SU-DHL-6 (cell line): ENCODE measurements around the gene LAMA3.

ENCODE experiments used
- H2AFZ ChIP-seq: fragments of 200-600 bp; sonication (generic); 2 replicates; pipeline ENCODE4 v1.6.1; 2014; ENCODE audit warnings: low read depth, mild to moderate bottlenecking, moderate library complexity, mixed read lengths, antibody characterized with exemption, low read length; ENCODE audit not compliant: severe bottlenecking
- H3F3A ChIP-seq: fragments of 200-600 bp; shearing (Covaris generic); 2 replicates; pipeline ENCODE4 v1.6.0; 2016; ENCODE audit warnings: antibody characterized with exemption, mild to moderate bottlenecking; ENCODE audit not compliant: insufficient read depth
- H3K27ac ChIP-seq: fragments of 200-600 bp; sonication (generic); 2 replicates; pipeline ENCODE4 v1.5.1; 2016; ENCODE audit warnings: low read depth, mild to moderate bottlenecking, low read length, moderate library complexity, mixed read lengths
- H3K27me3 ChIP-seq: fragments of 200-600 bp; sonication (generic), shearing (Covaris generic); 2 replicates; pipeline ENCODE4 v1.6.0; 2014; ENCODE audit warnings: mild to moderate bottlenecking, low read length
- H3K36me3 ChIP-seq: fragments of 200-600 bp; sonication (generic); 2 replicates; pipeline ENCODE4 v1.6.1; 2014; ENCODE audit warnings: mild to moderate bottlenecking, low read length, mixed read lengths
- H3K4me2 ChIP-seq: fragments of 300-600, 200-600 bp; shearing (Covaris generic), sonication (generic); 2 replicates; pipeline ENCODE4 v1.6.0; 2014; ENCODE audit warnings: low read length, low read depth, mild to moderate bottlenecking; ENCODE audit not compliant: poor library complexity, severe bottlenecking
- H3K4me3 ChIP-seq: fragments of 200-600 bp; sonication (generic); 2 replicates; pipeline ENCODE4 v1.5.1; 2014; ENCODE audit warnings: antibody characterized with exemption, low read length, mild to moderate bottlenecking, mixed read lengths; ENCODE audit not compliant: insufficient read depth, poor library complexity, severe bottlenecking
- H3K79me2 ChIP-seq: fragments of 200-600 bp; sonication (generic); 2 replicates; pipeline ENCODE4 v1.6.1; 2014; ENCODE audit warnings: mild to moderate bottlenecking, low read length, moderate library complexity; ENCODE audit not compliant: insufficient read depth
- H3K9ac ChIP-seq: fragments of 200-600 bp; sonication (generic); 2 replicates; pipeline ENCODE4 v1.7.0; 2014; ENCODE audit warnings: mild to moderate bottlenecking, low read length
- H3K9me2 ChIP-seq: fragments of 200-600 bp; sonication (generic); replicated peaks from 2 replicates; pipeline ENCODE4 v1.6.1; 2014; ENCODE audit warnings: low read length; ENCODE audit not compliant: insufficient read depth
- H3K9me3 ChIP-seq: fragments of 200-600 bp; sonication (generic); 2 replicates; pipeline ENCODE4 v1.6.1; 2014; ENCODE audit warnings: low read length, mixed read lengths; ENCODE audit not compliant: insufficient read depth
- H4K20me1 ChIP-seq: fragments of 200-600 bp; sonication (generic); 2 replicates; pipeline ENCODE4 v1.6.1; 2014; ENCODE audit warnings: low read depth, mild to moderate bottlenecking, antibody characterized with exemption, low read length, moderate library complexity, mixed read lengths
- EZH2phosphoT487 ChIP-seq: fragments of 200-600 bp; sonication (generic), shearing (Covaris generic); conservative IDR thresholded peaks from 2 replicates; pipeline ENCODE4 v1.6.1; 2018; ENCODE audit warnings: mild to moderate bottlenecking, antibody characterized with exemption, low read length, moderate library complexity, mixed read lengths
- TF ChIP-seq, protein P1 (sequence below): fragments of 200-600 bp; sonication (generic); IDR thresholded peaks from one replicate; pipeline ENCODE4 v1.5.1; 2017; ENCODE audit warnings: antibody characterized with exemption, mild to moderate bottlenecking, low read length, moderate library complexity; ENCODE audit not compliant: insufficient read depth, poor library complexity, severe bottlenecking

Gene LAMA3

DNA sequence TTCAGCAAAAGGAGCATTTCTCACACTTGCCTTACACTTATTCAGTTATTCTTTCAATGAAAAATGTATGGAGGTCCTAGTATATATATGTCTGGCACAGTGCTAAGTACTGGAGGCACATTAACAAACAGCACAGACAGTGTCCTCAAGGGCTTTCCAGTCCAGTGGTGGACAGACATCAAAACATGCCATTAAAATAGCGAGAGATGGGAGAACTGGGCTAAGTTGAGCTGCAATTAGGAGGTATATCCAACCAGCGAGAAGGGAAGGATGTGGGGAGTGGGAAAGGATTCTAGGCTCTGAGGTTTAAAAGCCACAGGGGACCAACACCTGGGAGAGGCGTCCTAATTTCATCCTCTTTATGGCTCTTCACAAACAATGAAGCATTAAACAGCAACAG is 197.8 kb downstream of the LAMA3 start:
- Histone ChIP-seq H3K4me3 (no peak overlapping the region), H3K4me2 (no peak overlapping the region), H3K79me2 (no peaks in the 10 kb centered on the region), H3F3A (no peaks in the 10 kb centered on the region), H3K27me3 (no peaks in the 10 kb centered on the region), H3K9me2 (no peaks in the 10 kb centered on the region), H3K36me3 (no peaks in the 10 kb centered on the region), H3K9me3 (no peaks in the 10 kb centered on the region), H3K27ac (no peak overlapping the region), H2AFZ (no peak overlapping the region), H3K9ac (no peak overlapping the region), H4K20me1 (no peaks in the 10 kb centered on the region)
- TF ChIP-seq EZH2phosphoT487, result no peak
- TF ChIP-seq, protein P1, sequence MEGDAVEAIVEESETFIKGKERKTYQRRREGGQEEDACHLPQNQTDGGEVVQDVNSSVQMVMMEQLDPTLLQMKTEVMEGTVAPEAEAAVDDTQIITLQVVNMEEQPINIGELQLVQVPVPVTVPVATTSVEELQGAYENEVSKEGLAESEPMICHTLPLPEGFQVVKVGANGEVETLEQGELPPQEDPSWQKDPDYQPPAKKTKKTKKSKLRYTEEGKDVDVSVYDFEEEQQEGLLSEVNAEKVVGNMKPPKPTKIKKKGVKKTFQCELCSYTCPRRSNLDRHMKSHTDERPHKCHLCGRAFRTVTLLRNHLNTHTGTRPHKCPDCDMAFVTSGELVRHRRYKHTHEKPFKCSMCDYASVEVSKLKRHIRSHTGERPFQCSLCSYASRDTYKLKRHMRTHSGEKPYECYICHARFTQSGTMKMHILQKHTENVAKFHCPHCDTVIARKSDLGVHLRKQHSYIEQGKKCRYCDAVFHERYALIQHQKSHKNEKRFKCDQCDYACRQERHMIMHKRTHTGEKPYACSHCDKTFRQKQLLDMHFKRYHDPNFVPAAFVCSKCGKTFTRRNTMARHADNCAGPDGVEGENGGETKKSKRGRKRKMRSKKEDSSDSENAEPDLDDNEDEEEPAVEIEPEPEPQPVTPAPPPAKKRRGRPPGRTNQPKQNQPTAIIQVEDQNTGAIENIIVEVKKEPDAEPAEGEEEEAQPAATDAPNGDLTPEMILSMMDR, result no peak

DNA sequence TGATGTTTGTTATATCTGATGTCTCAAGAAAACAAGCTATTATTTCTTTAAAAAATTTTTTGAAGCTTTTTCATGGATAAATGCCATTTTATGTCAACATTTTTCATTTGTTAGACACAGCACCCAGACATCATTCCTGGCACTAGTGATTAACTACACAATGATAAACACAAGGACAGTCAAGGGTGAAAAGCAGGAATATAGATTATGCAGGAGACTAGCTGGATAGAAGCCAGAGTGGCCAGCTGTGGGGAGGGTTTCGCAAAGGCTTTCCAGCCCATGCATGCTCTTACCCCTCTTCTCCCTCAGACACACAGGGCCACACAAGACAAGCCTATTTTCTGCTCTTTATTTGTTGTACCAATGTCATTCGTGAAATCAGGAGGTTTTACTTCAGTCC is 198.2 kb downstream of the LAMA3 start:
- Histone ChIP-seq H3F3A (no peaks in the 10 kb centered on the region), H3K4me2 (no peak overlapping the region), H3K9me2 (no peaks in the 10 kb centered on the region), H3K9me3 (no peaks in the 10 kb centered on the region), H3K27ac (no peak overlapping the region), H2AFZ (no peak overlapping the region), H3K27me3 (no peaks in the 10 kb centered on the region), H4K20me1 (no peaks in the 10 kb centered on the region), H3K4me3 (no peak overlapping the region), H3K79me2 (no peaks in the 10 kb centered on the region), H3K36me3 (no peaks in the 10 kb centered on the region), H3K9ac (no peak overlapping the region)
- TF ChIP-seq EZH2phosphoT487, result no peak
- TF ChIP-seq, protein P1, result no peak

DNA sequence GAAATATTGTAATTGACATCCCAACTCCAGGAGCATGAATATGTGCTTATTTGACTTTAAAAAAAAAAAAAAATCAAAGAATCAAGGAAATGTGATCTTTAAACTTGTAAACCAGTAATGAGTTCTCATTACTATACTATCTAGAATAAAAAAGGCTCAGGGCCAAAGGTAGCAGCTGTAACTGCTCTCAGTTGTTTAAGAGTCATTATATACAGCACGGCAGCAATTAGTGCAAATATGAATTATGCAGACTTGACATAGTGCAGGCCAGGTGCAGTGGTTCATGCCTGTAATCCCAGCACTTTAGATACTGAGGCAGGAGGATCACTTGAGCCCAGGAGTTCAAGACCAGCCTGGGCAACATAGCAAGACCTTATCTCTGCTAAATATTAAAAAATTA is 199.6 kb downstream of the LAMA3 start:
- no peaks in the 10 kb centered on the region for H4K20me1 ChIP-seq
- H3K4me2 ChIP-seq, result no peak overlapping the region
- no peak overlapping the region for H3K4me3 ChIP-seq
- H3F3A ChIP-seq, result no peaks in the 10 kb centered on the region
- no peaks in the 10 kb centered on the region for H3K36me3 ChIP-seq
- H3K79me2 ChIP-seq, result no peaks in the 10 kb centered on the region
- no peaks in the 10 kb centered on the region for H3K9me2 ChIP-seq
- TF ChIP-seq EZH2phosphoT487, result no peak
- TF ChIP-seq, protein P1, result no peak
- no peak overlapping the region for H3K27ac ChIP-seq
- no peaks in the 10 kb centered on the region for H3K9me3 ChIP-seq
- no peak overlapping the region for H2AFZ ChIP-seq
- H3K27me3 ChIP-seq, result no peaks in the 10 kb centered on the region
- no peak overlapping the region for H3K9ac ChIP-seq

DNA sequence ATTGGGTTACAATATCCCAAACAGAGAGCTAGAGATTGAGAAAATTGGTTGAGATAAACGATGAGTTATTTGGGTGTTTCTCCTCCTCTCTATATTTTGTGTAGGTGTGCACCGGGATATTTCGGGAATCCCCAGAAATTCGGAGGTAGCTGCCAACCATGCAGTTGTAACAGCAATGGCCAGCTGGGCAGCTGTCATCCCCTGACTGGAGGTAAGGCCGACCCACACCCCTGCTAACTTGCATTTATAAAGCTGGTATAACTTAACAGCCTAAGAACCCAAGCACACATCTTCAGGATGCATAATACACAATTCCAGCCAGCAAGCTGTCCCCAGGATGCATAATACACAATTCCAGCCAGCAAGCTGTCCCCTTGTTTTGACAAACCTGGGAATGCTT is 200.7 kb downstream of the LAMA3 start:
- Histone ChIP-seq H3K9ac (no peak overlapping the region), H2AFZ (no peak overlapping the region), H3F3A (no peaks in the 10 kb centered on the region), H3K27ac (no peak overlapping the region), H3K4me2 (no peak overlapping the region), H3K9me3 (no peaks in the 10 kb centered on the region), H3K36me3 (no peaks in the 10 kb centered on the region), H4K20me1 (no peaks in the 10 kb centered on the region), H3K9me2 (no peaks in the 10 kb centered on the region), H3K27me3 (no peaks in the 10 kb centered on the region), H3K4me3 (no peak overlapping the region), H3K79me2 (no peaks in the 10 kb centered on the region)
- no peak for TF ChIP-seq EZH2phosphoT487
- TF ChIP-seq, protein P1, result no peak
